B cell (primary cell): ENCODE results near the gene PRPF19. TPM values are rescaled to one million over a fixed set of nuclear protein-coding genes. Genes with fewer than 3 reads are reported as not detected.
A peak's percentile ranks its signal among the peaks of the same experiment; 100 is the strongest.

Experiments
- ATAC-seq: fragments of 200-7000 bp; cut with Tn5 transposase; one replicate; pipeline ENCODE4 v1.10.0; 2021; ENCODE audit warnings: low read depth, mild to moderate bottlenecking, moderate number of reproducible peaks, moderate library complexity
- CTCF ChIA-PET: fragments of 350-600 bp; sonication (Branson Sonifier 250); formaldehyde crosslinking; loops from one replicate; lab custom pipeline; 2021; ENCODE audit warnings: antibody characterized with exemption, inconsistent platforms; lab: Charles Lee
- POLR2A ChIA-PET: fragments of 350-600 bp; sonication (Branson Sonifier 250); formaldehyde crosslinking; loops from one replicate; lab custom pipeline; 2021; ENCODE audit warnings: antibody characterized with exemption; lab: Charles Lee
- DNase-seq: peaks from one replicate; pipeline ENCODE4 v3.0.0; 2013
- H2AFZ ChIP-seq: 2 replicates; pipeline ENCODE4 v1.6.1; 2012; ENCODE audit warnings: mild to moderate bottlenecking, low read depth, low read length; ENCODE audit not compliant: insufficient read depth, poor library complexity, severe bottlenecking
- H3K27ac ChIP-seq, 2 donors: 1 replicate in 1 of 2; 2 replicates in 1 of 2; pipeline ENCODE4 v1.5.1; 2012 to 2013; ENCODE audit warnings: low read length in 2 of 2, mild to moderate bottlenecking in 2 of 2, moderate library complexity in 1 of 2
- H3K27me3 ChIP-seq, 4 experiments: fragments of 200-600 bp in 1 of 4; sonication (generic) in 1 of 4; replicated peaks in 1 of 4; 1 replicate in 2 of 4; 2 replicates in 2 of 4; pipeline versions ENCODE4 v1.6.1 to v1.7.0; 2013 to 2016; ENCODE audit warnings: low read length in 3 of 4, mild to moderate bottlenecking in 2 of 4, mixed read lengths in 1 of 4, moderate library complexity in 1 of 4; ENCODE audit not compliant: insufficient read depth in 4 of 4, control insufficient read depth in 3 of 4; ENCODE audit errors: control extremely low read depth in 1 of 4
- H3K36me3 ChIP-seq, 2 experiments: replicated peaks in 1 of 2; 1 replicate in 1 of 2; 2 replicates in 1 of 2; pipeline versions ENCODE4 v1.6.1 to v1.7.1; 2013; ENCODE audit warnings: low read length in 1 of 2; ENCODE audit not compliant: insufficient read depth in 2 of 2, control insufficient read depth in 1 of 2; ENCODE audit errors: control extremely low read depth in 1 of 2, extremely low read depth in 1 of 2
- H3K4me1 ChIP-seq, 2 donors: fragments of 200-600 bp in 1 of 2; sonication (generic) in 1 of 2; 1 replicate in 1 of 2; 2 replicates in 1 of 2; pipeline versions ENCODE4 v1.5.1 to v1.6.1; 2013 to 2017; ENCODE audit warnings: low read length in 2 of 2; ENCODE audit not compliant: control insufficient read depth in 2 of 2, insufficient read depth in 2 of 2
- H3K4me2 ChIP-seq: replicated peaks from 2 replicates; pipeline ENCODE3; 2012; ENCODE audit warnings: mild to moderate bottlenecking, low read depth, low read length; ENCODE audit not compliant: poor library complexity, severe bottlenecking
- H3K4me3 ChIP-seq, 5 experiments: fragments of 200-600 bp in 1 of 5; sonication (generic) in 1 of 5; 1 replicate in 3 of 5; 2 replicates in 2 of 5; pipeline versions ENCODE4 v1.5.1 to v1.7.0; 2011 to 2016; ENCODE audit warnings: low read length in 4 of 5, mild to moderate bottlenecking in 4 of 5, low read depth in 2 of 5, control low read depth in 1 of 5, moderate library complexity in 1 of 5; ENCODE audit not compliant: insufficient read depth in 1 of 5; ENCODE audit errors: control extremely low read depth in 1 of 5, extremely low read depth in 1 of 5
- H3K79me2 ChIP-seq: fragments of 200-600 bp; sonication (generic); one replicate; pipeline ENCODE4 v1.6.0; 2016; ENCODE audit warnings: low read length; ENCODE audit not compliant: control insufficient read depth, insufficient read depth
- H3K9ac ChIP-seq: fragments of 200-600 bp; sonication (generic); 2 replicates; pipeline ENCODE4 v1.6.1; 2017; ENCODE audit warnings: mild to moderate bottlenecking, low read length, moderate library complexity
- H3K9me3 ChIP-seq, 3 donors: one replicate each; pipeline versions ENCODE4 v1.6.1 to v1.7.1; 2013; ENCODE audit warnings: low read length in 2 of 3; ENCODE audit not compliant: control insufficient read depth in 2 of 3, insufficient read depth in 1 of 3; ENCODE audit errors: control extremely low read depth in 1 of 3
- H4K20me1 ChIP-seq: 2 replicates; pipeline ENCODE4 v1.6.0; 2012; ENCODE audit warnings: mild to moderate bottlenecking, low read length; ENCODE audit not compliant: insufficient read depth, control insufficient read depth, poor library complexity, severe bottlenecking
- H3K27ac Mint-ChIP-seq: one replicate; pipeline ENCODE4 v1.8.0; 2021; ENCODE audit warnings: mixed read lengths
- H3K27me3 Mint-ChIP-seq: one replicate; pipeline ENCODE4 v1.8.0; 2021; ENCODE audit warnings: mixed read lengths
- H3K4me1 Mint-ChIP-seq: one replicate; pipeline ENCODE4 v1.8.0; 2021; ENCODE audit warnings: mixed read lengths
- H3K4me3 Mint-ChIP-seq: one replicate; pipeline ENCODE4 v1.8.0; 2021; ENCODE audit warnings: mixed read lengths
- H3K9me3 Mint-ChIP-seq: one replicate; pipeline ENCODE4 v1.8.0; 2022; ENCODE audit warnings: mixed read lengths; ENCODE audit not compliant: insufficient read depth
- CTCF ChIP-seq: fragments of 200-600 bp; IDR thresholded peaks from one replicate; pipeline ENCODE4 v1.8.0; 2022; ENCODE audit warnings: antibody characterized with exemption, mild to moderate bottlenecking
- EZH2 ChIP-seq: IDR thresholded peaks from 2 replicates; pipeline ENCODE4 v1.6.1; 2012; ENCODE audit warnings: borderline replicate concordance, low read depth, mild to moderate bottlenecking, moderate library complexity, low read length; ENCODE audit not compliant: insufficient read depth, poor library complexity, severe bottlenecking
- WGBS: methylation state at CpG from one replicate; pipeline ENCODE4 v1.1.5; 2013; ENCODE audit warnings: missing lambda C conversion rate; ENCODE audit not compliant: insufficient coverage; 5-methylcytosine and 5-hydroxymethylcytosine counted together
- intact Hi-C: fragments of 100-400 bp; cut with micrococcal nuclease; formaldehyde crosslinking; loops from one replicate; pipeline ENCODE4 v1.10.0; 2022
- polyA plus RNA-seq: library from polyadenylated mRNA; depleted of rRNA; stranded (reverse); fragments of >200 nt; gene quantifications from 2 replicates; pipeline ENCODE4 v1.2.3, GENCODE V29; 2012
- total RNA-seq, 2 donors: library from RNA; stranded (reverse); fragments of 120-200 nt in 1 of 2; gene quantifications; 1 replicate in 1 of 2; 2 replicates in 1 of 2; pipeline versions ENCODE4 v1.2.3 to v1.2.4, GENCODE V29; 2013 to 2022

PRPF19 gene
- total and polyA plus RNA-seq, 2 donors (not counting 1 experiment from before 2014, with no cell fraction given), result 41.8 to 89.9 TPM

GRCh38 chr11:60912851-60913528 is 6.6 kb upstream of the PRPF19 start:
- no peaks in the 10 kb centered on the region for H3K9me3 ChIP-seq
- no peak for TF ChIP-seq EZH2
- TF ChIP-seq CTCF, result no peak
- H3K27me3 Mint-ChIP-seq, result no peaks in the 10 kb centered on the region
- POLR2A ChIA-PET, result interaction anchor here (0.9 to 8.3 kb wide), 5 partner anchors 11 to 249 kb away, joined by 3 to 96 read pairs (median 5); partner anchors contain the start of genes SLC15A3, TMEM132A and VPS37C
- no peaks in the 10 kb centered on the region for H3K9me3 Mint-ChIP-seq
- no peaks in the 10 kb centered on the region for H3K27me3 ChIP-seq
- peak overlapping the region; percentile 95 for H2AFZ ChIP-seq
- H3K4me2 ChIP-seq, result peak overlapping the region; percentile 96
- peak overlapping the region; percentile 98 for H3K27ac Mint-ChIP-seq
- peak overlapping the region; percentile 89 for H3K9ac ChIP-seq
- CTCF ChIA-PET, result interaction anchor here (0.6 to 11.8 kb wide), 9 partner anchors 10 to 275 kb away, joined by 3 to 129 read pairs (median 5); partner anchors contain the start of gene PRPF19
- H3K4me1 Mint-ChIP-seq, result peaks cover 75% of the 10 kb centered on the region
- peak overlapping the region; percentile 97 for H3K4me3 Mint-ChIP-seq
- H3K4me3 ChIP-seq, result peak overlapping the region in 1 of 5 experiments; percentile 61
- intact Hi-C loops, result loop anchor here (5.0 to 10.0 kb wide), 4 partner anchors 442 to 1248 kb away; partner anchors contain the start of genes FEN1, MS4A1, PATL1 and TMEM258
- H3K27ac ChIP-seq, result peak overlapping the region; percentile 87 to 96
- ATAC-seq (no peak), DNase-seq (peak; percentile 24)
- peaks cover 38% of the 10 kb centered on the region for H3K79me2 ChIP-seq
- peaks cover 17% of the 10 kb centered on the region for H4K20me1 ChIP-seq
- H3K4me1 ChIP-seq, result peaks cover 59 to 79% of the 10 kb centered on the region in 2 donors
- H3K36me3 ChIP-seq, result peaks cover 0 to 6% of the 10 kb centered on the region in 2 experiments
- whole genome bisulfite sequencing, result 98% methylated on average over 19 of the region's 22 CpGs
